Endothelial cell of umbilical vein (primary cell): ENCODE measurements around the gene NOP16. TPM values are rescaled to one million over a fixed set of nuclear protein-coding genes. Genes with fewer than 3 reads are reported as not detected.

Source experiments
- BruUV-seq: library from RNA; stranded (reverse); fragments of 400-500 nt; replicated peaks from 2 replicates; lab custom pipeline; 2021; lab: Mats Ljungman, UMichigan
- CTCF ChIA-PET: fragments of 300-600, 350-600 bp; sonication (Branson Sonifier 250); formaldehyde crosslinking; loops from one replicate; lab custom pipeline; 2021; ENCODE audit warnings: antibody characterized with exemption, inconsistent platforms; lab: Charles Lee
- POLR2A ChIA-PET: fragments of 300-600, 350-600 bp; sonication (Branson Sonifier 250); formaldehyde crosslinking; loops from one replicate; lab custom pipeline; 2021; ENCODE audit warnings: antibody characterized with exemption, inconsistent platforms; lab: Charles Lee
- DNase-seq: peaks from one replicate; pipeline ENCODE4 v3.0.0-alpha.2; 2011; ENCODE audit warnings: low read depth, low spot score
- FAIRE-seq: peaks from 2 replicates; lab custom pipeline; 2011; peaks lifted over from hg19 to GRCh38; lab: Jason Lieb, UNC
- H2AFZ ChIP-seq: 2 replicates; pipeline ENCODE4 v1.6.0; 2012; ENCODE audit warnings: low read depth, low read length, control low read depth, inconsistent platforms
- H3K27ac ChIP-seq: 2 replicates; pipeline ENCODE4 v1.5.1; 2011; ENCODE audit warnings: low read depth, mild to moderate bottlenecking, control low read depth, low read length, moderate library complexity; ENCODE audit not compliant: insufficient read depth
- H3K27me3 ChIP-seq, 2 experiments: 2 replicates each; pipeline versions ENCODE4 v1.6.0 to v1.6.1; 2011; ENCODE audit warnings: low read length in 2 of 2, mixed read lengths in 1 of 2; ENCODE audit not compliant: control insufficient read depth in 2 of 2, insufficient read depth in 2 of 2
- H3K36me3 ChIP-seq, 2 experiments: 2 replicates in 1 of 2; 3 replicates in 1 of 2; pipeline ENCODE4 v1.5.1; 2011; ENCODE audit warnings: low read length in 2 of 2, mild to moderate bottlenecking in 1 of 2, moderate library complexity in 1 of 2; ENCODE audit not compliant: control insufficient read depth in 2 of 2, insufficient read depth in 2 of 2; ENCODE audit errors: extremely low read depth in 1 of 2
- H3K4me1 ChIP-seq: 3 replicates; pipeline ENCODE4 v1.5.1; 2011; ENCODE audit warnings: mild to moderate bottlenecking, low read length; ENCODE audit not compliant: control insufficient read depth, insufficient read depth; ENCODE audit errors: extremely low read depth
- H3K4me2 ChIP-seq: 2 replicates; pipeline ENCODE4 v1.6.1; 2011; ENCODE audit warnings: low read length, control low read depth, mixed read lengths; ENCODE audit not compliant: insufficient read depth
- H3K4me3 ChIP-seq, 3 experiments: fragments of 200-600 bp in 1 of 3; sonication (generic), shearing (Covaris generic) in 1 of 3; replicated peaks in 1 of 3; 2 replicates each; pipeline ENCODE4 v1.5.1; 2011 to 2016; ENCODE audit warnings: control low read depth in 3 of 3, low read length in 3 of 3, mild to moderate bottlenecking in 2 of 3, inconsistent platforms in 1 of 3, low read depth in 1 of 3, moderate library complexity in 1 of 3; ENCODE audit not compliant: insufficient read depth in 1 of 3
- H3K79me2 ChIP-seq: 2 replicates; pipeline ENCODE4 v1.6.0; 2012; ENCODE audit warnings: low read length, inconsistent platforms; ENCODE audit not compliant: control insufficient read depth, insufficient read depth
- H3K9ac ChIP-seq: replicated peaks from 2 replicates; pipeline ENCODE3; 2011; ENCODE audit warnings: low read length, control low read depth; ENCODE audit not compliant: insufficient read depth; ENCODE audit errors: extremely low read depth
- H3K9me1 ChIP-seq: replicated peaks from 3 replicates; pipeline ENCODE4 v1.6.0; 2011; ENCODE audit warnings: mild to moderate bottlenecking, low read length; ENCODE audit not compliant: control insufficient read depth, insufficient read depth; ENCODE audit errors: extremely low read depth
- H3K9me3 ChIP-seq: replicated peaks from 2 replicates; pipeline ENCODE4 v1.5.1; 2012; ENCODE audit warnings: low read length, inconsistent platforms; ENCODE audit not compliant: control insufficient read depth, insufficient read depth
- H4K20me1 ChIP-seq: replicated peaks from 2 replicates; pipeline ENCODE3; 2011; ENCODE audit warnings: mild to moderate bottlenecking, low read length; ENCODE audit not compliant: control insufficient read depth, insufficient read depth; ENCODE audit errors: extremely low read depth
- EZH2 ChIP-seq: IDR thresholded peaks from 2 replicates; pipeline ENCODE4 v1.6.1; 2012; ENCODE audit warnings: borderline replicate concordance, low read depth, mild to moderate bottlenecking, moderate library complexity, low read length, inconsistent platforms; ENCODE audit not compliant: severe bottlenecking
- FOS ChIP-seq: IDR thresholded peaks from 2 replicates; pipeline ENCODE4 v1.6.1; 2011; ENCODE audit warnings: mild to moderate bottlenecking, low read length, moderate library complexity, borderline replicate concordance; ENCODE audit not compliant: insufficient read depth
- GATA2 ChIP-seq: IDR thresholded peaks from 2 replicates; pipeline ENCODE4 v1.7.0; 2011; ENCODE audit warnings: low read depth, mild to moderate bottlenecking, moderate library complexity, mixed read lengths, low read length; ENCODE audit not compliant: insufficient read length, insufficient read depth
- JUN ChIP-seq: IDR thresholded peaks from 2 replicates; pipeline ENCODE4 v1.6.1; 2011; ENCODE audit warnings: borderline replicate concordance, low read depth; ENCODE audit not compliant: insufficient read length, insufficient read depth
- MYC ChIP-seq: IDR thresholded peaks from one replicate; pipeline ENCODE4 v1.6.1; 2011; ENCODE audit warnings: mild to moderate bottlenecking, low read depth, low read length
- POLR2A ChIP-seq: IDR thresholded peaks from 2 replicates; pipeline ENCODE4 v1.6.1; 2012; ENCODE audit warnings: low read depth, mild to moderate bottlenecking, control low read depth, low read length
- POLR2AphosphoS5 ChIP-seq: IDR thresholded peaks from 2 replicates; pipeline ENCODE4 v1.6.1; 2012; ENCODE audit warnings: low read depth, mild to moderate bottlenecking, control low read depth, low read length, moderate library complexity; ENCODE audit not compliant: insufficient read depth
- dilution Hi-C: fragments of 300-500 bp; cut with MboI; formaldehyde crosslinking; loops from one replicate; pipeline ENCODE4 v1.15.0; 2019; ENCODE audit warnings: low sequenced_read_pairs; ENCODE audit not compliant: extremely low pct_ligation_motif_present
- intact Hi-C: fragments of 100-400 bp; cut with micrococcal nuclease; formaldehyde crosslinking; loops from one replicate; pipeline ENCODE4 v1.10.0; 2022
- polyA plus RNA-seq, 4 experiments: library from polyadenylated mRNA; depleted of rRNA in 3 of 4; stranded (reverse) in 3 of 4; unstranded in 1 of 4; fragments of >200 nt; gene quantifications; 2 replicates each; pipeline versions ENCODE4 v1.2.1 to v1.2.3, GENCODE V29; 2011 to 2012; ENCODE audit warnings: missing spikeins in 1 of 4
- total RNA-seq: library from RNA; stranded (reverse); gene quantifications from 2 replicates; pipeline ENCODE4 v1.2.3, GENCODE V29; 2021
- TF ChIP-seq, protein P1 (sequence below), 2 donors: IDR thresholded peaks; 1 replicate in 1 of 2; 2 replicates in 1 of 2; pipeline ENCODE4 v1.5.1; 2011; ENCODE audit warnings: low read length in 2 of 2, mild to moderate bottlenecking in 2 of 2, moderate library complexity in 2 of 2, control low read depth in 1 of 2, inconsistent platforms in 1 of 2, low read depth in 1 of 2; ENCODE audit not compliant: insufficient read depth in 1 of 2; ENCODE audit errors: extremely low read depth in 1 of 2
- TF ChIP-seq, protein P2 (sequence below): IDR thresholded peaks from 2 replicates; pipeline ENCODE4 v1.6.1; 2011; ENCODE audit not compliant: insufficient read depth, insufficient read length

The NOP16 gene
- total and polyA plus RNA-seq, 2 donors (not counting 3 experiments of a cell fraction or from before 2014, with no cell fraction given) = 41.1 to 47.4 TPM

DNA sequence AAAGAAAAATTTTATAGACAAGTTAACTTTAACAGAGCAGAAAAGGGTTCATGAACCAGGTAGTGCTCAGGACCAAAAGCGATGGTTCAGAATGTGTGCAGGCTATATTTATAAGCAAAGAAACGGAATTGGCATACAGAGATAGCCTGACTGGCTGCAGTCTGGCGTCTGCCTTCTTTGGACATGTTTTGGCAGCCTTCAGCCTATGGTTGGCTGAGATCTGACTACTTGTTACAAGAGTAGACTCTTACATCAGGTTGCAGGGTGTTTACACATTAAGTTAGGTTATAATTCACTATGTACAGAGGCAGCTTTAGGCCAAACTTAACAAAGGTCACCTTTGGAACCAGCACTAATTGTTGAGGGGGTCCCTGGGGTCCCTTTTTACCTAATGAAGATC is 7.0 kb downstream of the NOP16 start:
- H2AFZ ChIP-seq = no peak overlapping the region
- H3K4me2 ChIP-seq = no peak overlapping the region
- intact Hi-C loops (loop anchor here (10.0 kb wide), 1 partner anchor 1213 kb away; the partner anchor contains the start of gene TMED9), dilution Hi-C loops (no loop called here)
- H3K4me3 ChIP-seq = no peak overlapping the region
- TF ChIP-seq, protein P1, sequence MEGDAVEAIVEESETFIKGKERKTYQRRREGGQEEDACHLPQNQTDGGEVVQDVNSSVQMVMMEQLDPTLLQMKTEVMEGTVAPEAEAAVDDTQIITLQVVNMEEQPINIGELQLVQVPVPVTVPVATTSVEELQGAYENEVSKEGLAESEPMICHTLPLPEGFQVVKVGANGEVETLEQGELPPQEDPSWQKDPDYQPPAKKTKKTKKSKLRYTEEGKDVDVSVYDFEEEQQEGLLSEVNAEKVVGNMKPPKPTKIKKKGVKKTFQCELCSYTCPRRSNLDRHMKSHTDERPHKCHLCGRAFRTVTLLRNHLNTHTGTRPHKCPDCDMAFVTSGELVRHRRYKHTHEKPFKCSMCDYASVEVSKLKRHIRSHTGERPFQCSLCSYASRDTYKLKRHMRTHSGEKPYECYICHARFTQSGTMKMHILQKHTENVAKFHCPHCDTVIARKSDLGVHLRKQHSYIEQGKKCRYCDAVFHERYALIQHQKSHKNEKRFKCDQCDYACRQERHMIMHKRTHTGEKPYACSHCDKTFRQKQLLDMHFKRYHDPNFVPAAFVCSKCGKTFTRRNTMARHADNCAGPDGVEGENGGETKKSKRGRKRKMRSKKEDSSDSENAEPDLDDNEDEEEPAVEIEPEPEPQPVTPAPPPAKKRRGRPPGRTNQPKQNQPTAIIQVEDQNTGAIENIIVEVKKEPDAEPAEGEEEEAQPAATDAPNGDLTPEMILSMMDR (IDR thresholded peaks at IDR 0.05; ENCODE audit: extremely low read depth in 1 of 2, insufficient read depth in 1 of 2, low read depth in 1 of 2, low read length in 2 of 2) = no peak
- TF ChIP-seq POLR2A = no peak
- no peak for TF ChIP-seq EZH2
- no peak for TF ChIP-seq MYC
- no peak for TF ChIP-seq GATA2
- TF ChIP-seq FOS = no peak
- TF ChIP-seq, protein P2, sequence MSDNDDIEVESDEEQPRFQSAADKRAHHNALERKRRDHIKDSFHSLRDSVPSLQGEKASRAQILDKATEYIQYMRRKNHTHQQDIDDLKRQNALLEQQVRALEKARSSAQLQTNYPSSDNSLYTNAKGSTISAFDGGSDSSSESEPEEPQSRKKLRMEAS = no peak
- TF ChIP-seq JUN = no peak
- TF ChIP-seq POLR2AphosphoS5 = no peak
- H3K36me3 ChIP-seq = peaks cover 12 to 23% of the 10 kb centered on the region in 2 experiments
- DNase-seq (no peak), FAIRE-seq (no peak)
- H3K27ac ChIP-seq = no peak overlapping the region
- ChIA-PET CTCF (no interaction called here), POLR2A (no interaction called here)
- no peaks in the 10 kb centered on the region for H3K27me3 ChIP-seq
- H4K20me1 ChIP-seq = no peaks in the 10 kb centered on the region
- H3K9me3 ChIP-seq = no peaks in the 10 kb centered on the region
- H3K4me1 ChIP-seq = no peaks in the 10 kb centered on the region
- BruUV-seq = no TSS peak
- H3K9me1 ChIP-seq = no peaks in the 10 kb centered on the region
- peaks cover 15% of the 10 kb centered on the region for H3K79me2 ChIP-seq
- H3K9ac ChIP-seq = no peak overlapping the region
